ENCODE data around the gene DGKH.

Gene DGKH

DNA sequence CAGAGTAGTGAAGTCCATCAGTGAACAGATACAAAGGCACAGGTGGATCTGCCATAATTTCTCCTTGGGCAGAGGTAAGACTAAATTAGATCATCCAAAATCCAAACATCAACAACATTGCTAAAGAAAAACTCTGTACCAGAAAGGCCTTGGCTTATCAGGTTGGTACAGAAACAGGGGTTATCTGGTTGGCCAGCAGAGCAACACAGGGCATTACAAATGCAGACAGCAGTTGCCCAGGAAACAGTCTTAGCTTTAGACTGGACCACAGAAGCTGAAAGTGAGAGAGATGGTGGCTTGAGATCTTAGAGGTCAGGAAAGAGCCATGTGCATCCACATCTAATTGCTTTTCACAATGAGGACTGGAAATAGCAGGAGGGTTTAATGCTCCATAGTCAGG lies 26.6 kb upstream of the DGKH start:
- no peaks in the 10 kb centered on the region for H4K20me1 ChIP-seq (ENCODE audit: insufficient read depth, low read length, poor library complexity, severe bottlenecking)
- H3K27me3 ChIP-seq (ENCODE audit: insufficient read depth, low read length, poor library complexity, severe bottlenecking), result no peaks in the 10 kb centered on the region
- H3K9ac ChIP-seq (ENCODE audit: low read depth, low read length, poor library complexity, severe bottlenecking), result no peak overlapping the region
- H3K9me3 ChIP-seq (ENCODE audit: insufficient read depth, low read depth, low read length), result no peaks in the 10 kb centered on the region
- TF ChIP-seq, protein P1, sequence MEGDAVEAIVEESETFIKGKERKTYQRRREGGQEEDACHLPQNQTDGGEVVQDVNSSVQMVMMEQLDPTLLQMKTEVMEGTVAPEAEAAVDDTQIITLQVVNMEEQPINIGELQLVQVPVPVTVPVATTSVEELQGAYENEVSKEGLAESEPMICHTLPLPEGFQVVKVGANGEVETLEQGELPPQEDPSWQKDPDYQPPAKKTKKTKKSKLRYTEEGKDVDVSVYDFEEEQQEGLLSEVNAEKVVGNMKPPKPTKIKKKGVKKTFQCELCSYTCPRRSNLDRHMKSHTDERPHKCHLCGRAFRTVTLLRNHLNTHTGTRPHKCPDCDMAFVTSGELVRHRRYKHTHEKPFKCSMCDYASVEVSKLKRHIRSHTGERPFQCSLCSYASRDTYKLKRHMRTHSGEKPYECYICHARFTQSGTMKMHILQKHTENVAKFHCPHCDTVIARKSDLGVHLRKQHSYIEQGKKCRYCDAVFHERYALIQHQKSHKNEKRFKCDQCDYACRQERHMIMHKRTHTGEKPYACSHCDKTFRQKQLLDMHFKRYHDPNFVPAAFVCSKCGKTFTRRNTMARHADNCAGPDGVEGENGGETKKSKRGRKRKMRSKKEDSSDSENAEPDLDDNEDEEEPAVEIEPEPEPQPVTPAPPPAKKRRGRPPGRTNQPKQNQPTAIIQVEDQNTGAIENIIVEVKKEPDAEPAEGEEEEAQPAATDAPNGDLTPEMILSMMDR (conservative IDR thresholded peaks at IDR 0.05; ENCODE audit: low read length), result no peak
- TF ChIP-seq EZH2phosphoT487 (IDR thresholded peaks at IDR 0.05; ENCODE audit: borderline replicate concordance), result no peak
- no peak overlapping the region for H3K4me2 ChIP-seq (ENCODE audit: low read depth, low read length, poor library complexity, severe bottlenecking)
- H3K36me3 ChIP-seq (ENCODE audit: insufficient read depth, low read length), result no peaks in the 10 kb centered on the region
- H3K4me1 ChIP-seq (ENCODE audit: insufficient read depth, low read length, poor library complexity, severe bottlenecking), result no peaks in the 10 kb centered on the region
- H3F3A ChIP-seq (ENCODE audit: low read depth), result no peaks in the 10 kb centered on the region
- H3K79me2 ChIP-seq (ENCODE audit: insufficient read depth, low read length), result no peaks in the 10 kb centered on the region
- no peak overlapping the region for H3K4me3 ChIP-seq (ENCODE audit: low read length, poor library complexity, severe bottlenecking)
- no peak overlapping the region for H2AFZ ChIP-seq (ENCODE audit: low read length)
- H3K9me2 ChIP-seq (replicated peaks; ENCODE audit: low read depth, low read length), result no peaks in the 10 kb centered on the region

GRCh38 chr13:42022336-42022735 lies 26.1 kb upstream of the DGKH start:
- TF ChIP-seq EZH2phosphoT487 (IDR thresholded peaks at IDR 0.05; ENCODE audit: borderline replicate concordance), result no peak
- TF ChIP-seq, protein P1 (conservative IDR thresholded peaks at IDR 0.05; ENCODE audit: low read length), result no peak
- no peaks in the 10 kb centered on the region for H3K9me2 ChIP-seq (replicated peaks; ENCODE audit: low read depth, low read length)

GRCh38 chr13:42022796-42023493 lies 25.5 kb upstream of the DGKH start:
- Histone ChIP-seq H3K27me3 (ENCODE audit: insufficient read depth, low read length, poor library complexity, severe bottlenecking) (no peaks in the 10 kb centered on the region), H3K79me2 (ENCODE audit: insufficient read depth, low read length) (no peaks in the 10 kb centered on the region), H3K4me3 (ENCODE audit: low read length, poor library complexity, severe bottlenecking) (no peak overlapping the region), H4K20me1 (ENCODE audit: insufficient read depth, low read length, poor library complexity, severe bottlenecking) (no peaks in the 10 kb centered on the region), H3K9me3 (ENCODE audit: insufficient read depth, low read depth, low read length) (no peaks in the 10 kb centered on the region), H3F3A (ENCODE audit: low read depth) (no peaks in the 10 kb centered on the region), H3K36me3 (ENCODE audit: insufficient read depth, low read length) (no peaks in the 10 kb centered on the region), H3K9me2 (replicated peaks; ENCODE audit: low read depth, low read length) (no peaks in the 10 kb centered on the region), H3K4me1 (ENCODE audit: insufficient read depth, low read length, poor library complexity, severe bottlenecking) (no peaks in the 10 kb centered on the region), H3K9ac (ENCODE audit: low read depth, low read length, poor library complexity, severe bottlenecking) (no peak overlapping the region), H3K4me2 (ENCODE audit: low read depth, low read length, poor library complexity, severe bottlenecking) (no peak overlapping the region), H2AFZ (ENCODE audit: low read length) (no peak overlapping the region)
- TF ChIP-seq, protein P1 (conservative IDR thresholded peaks at IDR 0.05; ENCODE audit: low read length), result no peak
- TF ChIP-seq EZH2phosphoT487 (IDR thresholded peaks at IDR 0.05; ENCODE audit: borderline replicate concordance), result no peak

More at GRCh38 chr13:42022336-42022735, 26.1 kb upstream of the DGKH start:
- Histone ChIP-seq H3K9me3 (ENCODE audit: insufficient read depth, low read depth, low read length) (no peaks in the 10 kb centered on the region), H3K36me3 (ENCODE audit: insufficient read depth, low read length) (no peaks in the 10 kb centered on the region), H3K9ac (ENCODE audit: low read depth, low read length, poor library complexity, severe bottlenecking) (no peak overlapping the region), H3K4me3 (ENCODE audit: low read length, poor library complexity, severe bottlenecking) (no peak overlapping the region), H3K4me2 (ENCODE audit: low read depth, low read length, poor library complexity, severe bottlenecking) (no peak overlapping the region), H3K27me3 (ENCODE audit: insufficient read depth, low read length, poor library complexity, severe bottlenecking) (no peaks in the 10 kb centered on the region), H4K20me1 (ENCODE audit: insufficient read depth, low read length, poor library complexity, severe bottlenecking) (no peaks in the 10 kb centered on the region), H2AFZ (ENCODE audit: low read length) (no peak overlapping the region), H3F3A (ENCODE audit: low read depth) (no peaks in the 10 kb centered on the region), H3K4me1 (ENCODE audit: insufficient read depth, low read length, poor library complexity, severe bottlenecking) (no peaks in the 10 kb centered on the region), H3K79me2 (ENCODE audit: insufficient read depth, low read length) (no peaks in the 10 kb centered on the region)
